C4-2B (cell line): ENCODE data around the gene ZWINT.

Experiments used
- CTCF ChIP-seq: fragments of 450-650 bp; conservative IDR thresholded peaks from 2 replicates; pipeline ENCODE4 v1.5.1; 2017; ENCODE audit warnings: mild to moderate bottlenecking
- ZFX ChIP-seq: fragments of 450-650 bp; IDR thresholded peaks from 2 replicates; pipeline ENCODE4 v1.6.1; 2017

GRCh38 chr10:56341612-56342011, 19.4 kb downstream of the ZWINT start:
- TF ChIP-seq CTCF (no peak), ZFX (no peak)
